ENCODE results near the gene CRIP1.

DNA sequence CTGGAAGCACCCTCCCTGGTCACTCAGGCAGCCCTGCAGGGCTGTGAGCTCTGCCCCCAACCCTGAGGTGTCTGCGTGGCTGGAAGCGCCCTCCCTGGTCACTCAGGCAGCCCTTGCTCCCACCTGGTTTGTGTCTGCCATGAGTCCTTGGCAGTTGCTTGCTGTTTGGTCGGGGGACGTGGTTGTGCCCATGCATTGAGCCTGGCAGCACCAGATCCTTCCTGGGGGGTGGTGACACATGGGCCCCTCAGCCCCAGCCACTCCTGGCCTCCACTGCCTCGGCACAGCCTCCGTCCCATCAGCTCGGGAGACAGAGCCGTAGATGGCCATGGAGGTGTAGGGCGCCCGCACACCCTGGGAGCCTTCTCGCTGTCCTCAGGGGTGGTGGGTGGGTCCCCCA lies 47.5 kb upstream of the CRIP1 start:
- no peak for TF ChIP-seq EZH2 (IDR thresholded peaks at IDR 0.05)
- TF ChIP-seq POLR2AphosphoS5 (IDR thresholded peaks at IDR 0.05; ENCODE audit: borderline replicate concordance, low read depth, low read length), result no peak
- no peak for TF ChIP-seq FOXP2 (optimal IDR thresholded peaks at IDR 0.05; ENCODE audit: control extremely low read depth, extremely low read length, insufficient read depth)

Measured in SK-N-MC (cell line).